Keratinocyte (primary cell): ENCODE data around the gene PPP1R37.

ENCODE experiments used
- CTCF ChIP-seq, 3 experiments: IDR thresholded peaks in 1 of 3; conservative IDR thresholded peaks in 1 of 3; optimal IDR thresholded peaks in 1 of 3; 2 replicates in 2 of 3; 3 replicates in 1 of 3; pipeline versions ENCODE3 to v1.5.1; 2011; ENCODE audit warnings: low read length in 3 of 3, mild to moderate bottlenecking in 3 of 3, moderate library complexity in 2 of 3, control low read depth in 1 of 3, inconsistent platforms in 1 of 3; ENCODE audit not compliant: insufficient read depth in 2 of 3; ENCODE audit errors: extremely low read depth in 1 of 3
- EZH2 ChIP-seq: IDR thresholded peaks from one replicate; pipeline ENCODE4 v1.6.1; 2012; ENCODE audit warnings: inconsistent platforms, mild to moderate bottlenecking, low read length, moderate library complexity

DNA sequence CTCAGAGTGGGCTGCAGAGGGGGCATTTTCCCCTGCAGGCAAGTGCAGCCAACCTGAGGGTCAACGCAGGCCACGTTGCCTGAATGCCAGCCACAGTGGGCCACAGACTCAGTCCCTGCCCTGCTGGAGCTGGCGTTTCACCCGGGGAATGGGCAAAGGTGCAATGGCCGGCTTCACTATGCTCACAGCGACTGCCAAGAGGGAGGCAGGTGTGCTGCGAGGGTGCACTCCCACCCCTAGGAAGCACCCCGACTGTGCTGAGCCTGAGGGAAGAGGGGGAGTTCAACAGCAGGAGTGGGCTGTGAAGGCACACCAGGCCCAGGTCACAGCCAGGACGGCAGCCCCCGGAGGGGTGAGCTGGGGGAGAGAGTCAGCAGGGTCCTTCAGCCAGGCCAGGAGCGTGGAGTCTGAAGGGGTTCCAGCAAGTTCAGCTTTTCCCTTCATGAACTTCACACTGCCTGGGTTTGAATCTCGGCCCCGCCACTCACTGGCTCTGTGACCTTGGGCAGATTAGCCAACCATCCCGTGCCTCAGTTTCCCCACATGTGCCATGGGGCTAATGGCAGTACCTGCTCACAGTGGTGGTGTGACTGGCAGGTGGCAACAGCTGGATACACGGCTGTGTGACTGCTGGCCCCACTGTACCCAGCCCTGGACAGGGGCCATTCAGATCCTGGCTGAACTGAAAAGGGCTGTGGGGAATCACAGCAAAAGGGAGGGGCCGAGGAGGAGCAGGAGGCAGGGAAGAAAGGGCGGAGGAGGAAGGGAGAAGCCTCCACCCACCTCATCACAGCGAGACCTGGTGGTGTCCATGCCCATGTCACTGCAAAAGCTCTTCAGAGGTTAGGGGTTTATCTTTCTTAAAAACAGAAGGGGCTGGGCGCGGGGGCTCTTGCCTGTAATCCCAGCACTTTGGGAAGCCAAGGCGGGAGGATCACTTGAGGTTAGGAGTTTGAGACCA is 77.4 kb downstream of the PPP1R37 start:
- TF ChIP-seq CTCF (optimal IDR thresholded peaks at IDR 0.05 in 1 of 3, IDR thresholded peaks at IDR 0.05 in 1 of 3, conservative IDR thresholded peaks at IDR 0.05 in 1 of 3; ENCODE audit: extremely low read depth in 1 of 3, insufficient read depth in 2 of 3, low read length in 3 of 3), result no peak
- no peak for TF ChIP-seq EZH2
